GM18499 (cell line): ENCODE results near the gene SERTAD1.
"Not testable (repeated sequence)": the region's sequence is repeated elsewhere in the genome, so short reads cannot be mapped to it uniquely, and the experiment has no call there.

Source experiments
- ATAC-seq: cut with Tn5 transposase; IDR thresholded peaks from one replicate; pipeline ENCODE4 v1.9.1; 2021; ENCODE audit warnings: moderate number of reproducible peaks; ENCODE audit not compliant: insufficient read depth, unreplicated experiment

SERTAD1 gene

GRCh38 chr19:40453151-40453735, 27.5 kb upstream of the SERTAD1 start:
- ATAC-seq, result no peak

- ATAC-seq, result no peak
Observed at GRCh38 chr19:40452016-40452415, 26.2 kb upstream of the SERTAD1 start.

GRCh38 chr19:40450664-40451063, 24.9 kb upstream of the SERTAD1 start:
- ATAC-seq, result no peak

- no peak for ATAC-seq
Observed at GRCh38 chr19:40449506-40449905, 23.7 kb upstream of the SERTAD1 start.

- no peak for ATAC-seq
Observed at GRCh38 chr19:40446263-40446784, 20.5 kb upstream of the SERTAD1 start.

- no peak for ATAC-seq
Observed at GRCh38 chr19:40445780-40446262, 20.0 kb upstream of the SERTAD1 start.

- ATAC-seq, result no peak
Observed at GRCh38 chr19:40444825-40445312, 19.1 kb upstream of the SERTAD1 start.

GRCh38 chr19:40444000-40444824, 18.4 kb upstream of the SERTAD1 start, which contains the start of gene SERTAD3:
Gene SERTAD3, minus strand, starts transcription at chr19:40444335. Its CDS starts 2,255 bp downstream, at chr19:40442080.
- ATAC-seq, result peak; percentile 41

- ATAC-seq, result peak; percentile 66
Observed at GRCh38 chr19:40443131-40443999, 17.6 kb upstream of the SERTAD1 start.

GRCh38 chr19:40442328-40443130, 16.7 kb upstream of the SERTAD1 start:
- ATAC-seq, result no peak

- ATAC-seq, result no peak
Observed at GRCh38 chr19:40441719-40442253, 16.0 kb upstream of the SERTAD1 start.

GRCh38 chr19:40438284-40438683, 12.5 kb upstream of the SERTAD1 start:
- no peak for ATAC-seq

GRCh38 chr19:40433391-40434216, 7.8 kb upstream of the SERTAD1 start:
- ATAC-seq, result no peak

- not testable (repeated sequence) for ATAC-seq
Observed at GRCh38 chr19:40432760-40433159, 7.0 kb upstream of the SERTAD1 start.

- ATAC-seq, result no peak
Observed at GRCh38 chr19:40431698-40432097, 5.9 kb upstream of the SERTAD1 start.

GRCh38 chr19:40430242-40430641, 4.5 kb upstream of the SERTAD1 start:
- not testable (repeated sequence) for ATAC-seq

GRCh38 chr19:40428197-40428596, 2.4 kb upstream of the SERTAD1 start:
- ATAC-seq, result not testable (repeated sequence)
